Lower lobe of right lung (tissue), 2 donors: Measurements from ENCODE around the gene RAD17. TPM values are rescaled to one million over a fixed set of nuclear protein-coding genes. Genes with fewer than 3 reads are reported as not detected.

Experiments
- ATAC-seq, 2 donors: fragments of 200-7000 bp; cut with Tn5 transposase; one replicate each; pipeline ENCODE4 v1.9.1; 2020 to 2022; ENCODE audit warnings: mild to moderate bottlenecking in 2 of 2, moderate library complexity in 2 of 2
- DNase-seq: peaks from one replicate; pipeline ENCODE4 v3.0.0-alpha.2; 2020
- H3K27ac ChIP-seq: fragments of 200-600 bp; one replicate; pipeline ENCODE4 v1.8.0; 2022
- H3K27me3 ChIP-seq: fragments of 200-600 bp; one replicate; pipeline ENCODE4 v1.8.0; 2022; ENCODE audit warnings: low read depth
- H3K36me3 ChIP-seq: fragments of 200-600 bp; one replicate; pipeline ENCODE4 v1.8.0; 2022; ENCODE audit warnings: mild to moderate bottlenecking
- H3K4me1 ChIP-seq: fragments of 200-600 bp; one replicate; pipeline ENCODE4 v1.8.0; 2022
- H3K4me3 ChIP-seq: fragments of 200-600 bp; one replicate; pipeline ENCODE4 v1.8.0; 2022; ENCODE audit warnings: mild to moderate bottlenecking
- H3K9me3 ChIP-seq: fragments of 200-600 bp; one replicate; pipeline ENCODE4 v1.8.0; 2022
- CTCF ChIP-seq: fragments of 200-600 bp; IDR thresholded peaks from one replicate; pipeline ENCODE4 v1.8.0; 2022; ENCODE audit warnings: antibody characterized with exemption, mild to moderate bottlenecking
- intact Hi-C: fragments of 100-400 bp; cut with DNase I; formaldehyde crosslinking; loops from one replicate; pipeline ENCODE4 v1.11.0; 2022
- total RNA-seq: library from RNA; stranded (reverse); fragmentation: NEBNext Ultra II Directional; extraction: Animal tissue kit (Norgen Biotek cat#: 25700); gene quantifications from one replicate; pipeline ENCODE4 v1.2.1, GENCODE V29; 2021
- donor health status: DM: no; HTN: yes; CAD: no; lungs with severe emphysema.

Gene RAD17
- total RNA-seq, 1 donor from 2014 or later = 19.5 TPM

GRCh38 chr5:69404659-69405330 lies 35.2 kb downstream of the RAD17 start:
- Histone ChIP-seq H3K4me3 (no peak overlapping the region), H3K27ac (no peak overlapping the region), H3K27me3 (no peaks in the 10 kb centered on the region), H3K4me1 (no peaks in the 10 kb centered on the region), H3K9me3 (no peaks in the 10 kb centered on the region), H3K36me3 (peaks cover 66% of the 10 kb centered on the region)
- DNase-seq (no peak), ATAC-seq (no peak)
- intact Hi-C loops = no loop called here
- no peak for TF ChIP-seq CTCF

GRCh38 chr5:69414885-69415583 lies 45.4 kb downstream of the RAD17 start, which contains the start of gene MARVELD2:
Gene MARVELD2, plus strand, starts transcription at chr5:69415116. Its CDS starts 4,270 bp downstream, at chr5:69419386.
- no peaks in the 10 kb centered on the region for H3K9me3 ChIP-seq
- TF ChIP-seq CTCF = peak; percentile 64
- peak; percentile 99 for ATAC-seq
- intact Hi-C loops = no loop called here
- H3K4me1 ChIP-seq = peaks cover 9% of the 10 kb centered on the region
- H3K27ac ChIP-seq = peak within 1 kb of the TSS; percentile 89
- H3K4me3 ChIP-seq = peak within 1 kb of the TSS; percentile 77
- H3K27me3 ChIP-seq = no peaks in the 10 kb centered on the region
- peak; percentile 96 for DNase-seq
- peaks cover 35% of the 10 kb centered on the region for H3K36me3 ChIP-seq

- no peak for DNase-seq
- TF ChIP-seq CTCF = no peak
- ATAC-seq = peak; percentile 35 to 67
- Histone ChIP-seq H3K27me3 (no peaks in the 10 kb centered on the region), H3K9me3 (no peaks in the 10 kb centered on the region), H3K27ac (peak overlapping the region; percentile 89), H3K4me1 (peaks cover 9% of the 10 kb centered on the region), H3K36me3 (peaks cover 31% of the 10 kb centered on the region), H3K4me3 (peak overlapping the region; percentile 77)
- intact Hi-C loops = no loop called here
Observed at GRCh38 chr5:69415584-69415958, 46.0 kb downstream of the RAD17 start.

- no peak for ATAC-seq
- peak overlapping the region; percentile 77 for H3K4me3 ChIP-seq
Observed at GRCh38 chr5:69416180-69416579, 46.6 kb downstream of the RAD17 start.

GRCh38 chr5:69416699-69417098 lies 47.1 kb downstream of the RAD17 start:
- Histone ChIP-seq H3K4me3 (peak overlapping the region; percentile 77), H3K4me1 (peaks cover 9% of the 10 kb centered on the region), H3K36me3 (peaks cover 23% of the 10 kb centered on the region), H3K27me3 (no peaks in the 10 kb centered on the region), H3K27ac (no peak overlapping the region), H3K9me3 (no peaks in the 10 kb centered on the region)
- intact Hi-C loops = no loop called here
- DNase-seq (no peak), ATAC-seq (no peak)
- TF ChIP-seq CTCF = no peak

More at GRCh38 chr5:69416180-69416579, 46.6 kb downstream of the RAD17 start:
- no peaks in the 10 kb centered on the region for H3K9me3 ChIP-seq
- H3K36me3 ChIP-seq = peaks cover 28% of the 10 kb centered on the region
- peak overlapping the region; percentile 89 for H3K27ac ChIP-seq
- no peaks in the 10 kb centered on the region for H3K27me3 ChIP-seq
- no peak for DNase-seq
- no peak for TF ChIP-seq CTCF
- H3K4me1 ChIP-seq = peaks cover 9% of the 10 kb centered on the region
- intact Hi-C loops = no loop called here
